Measurements from ENCODE around the gene TOGARAM2.

TOGARAM2 gene

DNA sequence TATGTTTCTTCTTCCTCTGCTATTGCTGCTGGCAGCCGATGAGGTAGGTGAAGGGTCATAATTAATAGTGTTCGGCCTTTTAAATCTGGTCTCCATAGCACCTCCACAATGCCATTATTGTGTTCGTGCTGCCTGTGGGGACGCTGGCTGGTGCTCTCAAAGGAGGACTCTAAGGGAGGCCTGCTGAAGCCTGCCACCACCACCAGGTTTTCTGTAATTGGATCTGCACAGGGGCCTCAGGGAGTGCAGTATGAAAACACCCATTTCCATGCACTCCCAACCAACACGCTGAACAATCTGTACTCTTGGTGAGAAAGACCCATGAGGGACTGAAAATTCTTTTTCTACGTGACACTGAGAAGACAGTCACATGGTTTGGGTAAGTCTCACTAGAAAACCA lies 116.5 kb downstream of the TOGARAM2 start:
- no peak overlapping the region for H3K27ac Mint-ChIP-seq
- no peaks in the 10 kb centered on the region for H3K36me3 Mint-ChIP-seq (ENCODE audit: low read depth)
- peaks cover 5% of the 10 kb centered on the region for H3K9me3 Mint-ChIP-seq
- H3K27me3 Mint-ChIP-seq (ENCODE audit: low read depth, poor library complexity) = peaks cover 12% of the 10 kb centered on the region
- no peak for TF ChIP-seq CTCF (IDR thresholded peaks at IDR 0.05)
- H3K4me3 Mint-ChIP-seq = no peak overlapping the region
- H3K4me1 Mint-ChIP-seq = peaks cover 18% of the 10 kb centered on the region
- DNase-seq = no peak

DNA sequence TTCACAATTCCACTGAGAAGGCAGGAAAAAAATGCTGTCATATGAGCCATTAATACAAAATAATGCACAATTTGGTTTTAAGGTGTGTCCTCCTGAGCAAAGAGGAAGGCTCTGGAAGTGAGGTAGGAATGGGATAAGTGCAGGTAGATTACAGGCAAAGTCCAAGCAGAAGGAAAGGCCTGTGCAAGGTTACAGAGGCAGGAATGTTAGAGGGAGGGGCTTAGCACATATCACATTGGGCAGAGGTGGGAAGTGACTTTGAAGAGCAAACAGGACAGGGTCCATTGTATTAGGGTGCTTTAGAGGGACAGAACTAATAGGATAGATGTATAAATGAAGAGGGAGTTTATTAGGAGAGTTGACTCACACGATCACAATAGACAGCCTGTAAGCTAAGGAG lies 119.5 kb downstream of the TOGARAM2 start:
- Mint-ChIP-seq H3K27me3 (ENCODE audit: low read depth, poor library complexity) (peaks cover 14% of the 10 kb centered on the region), H3K4me1 (peaks cover 18% of the 10 kb centered on the region), H3K27ac (no peak overlapping the region), H3K36me3 (ENCODE audit: low read depth) (no peaks in the 10 kb centered on the region), H3K9me3 (peaks cover 5% of the 10 kb centered on the region), H3K4me3 (no peak overlapping the region)
- TF ChIP-seq CTCF (IDR thresholded peaks at IDR 0.05) = no peak
- no peak for DNase-seq

Measured in nephron progenitor cell (in vitro differentiated cells).